Kidney capillary endothelial cell (primary cell): ENCODE results near the gene GEMIN8.
A peak's percentile ranks its signal among the peaks of the same experiment; 100 is the strongest.

Source experiments
- DNase-seq: peaks from one replicate; pipeline ENCODE4 v3.0.0-alpha.2; 2018; ENCODE audit warnings: low spot score

GEMIN8 gene, protein sequence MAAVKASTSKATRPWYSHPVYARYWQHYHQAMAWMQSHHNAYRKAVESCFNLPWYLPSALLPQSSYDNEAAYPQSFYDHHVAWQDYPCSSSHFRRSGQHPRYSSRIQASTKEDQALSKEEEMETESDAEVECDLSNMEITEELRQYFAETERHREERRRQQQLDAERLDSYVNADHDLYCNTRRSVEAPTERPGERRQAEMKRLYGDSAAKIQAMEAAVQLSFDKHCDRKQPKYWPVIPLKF

DNA sequence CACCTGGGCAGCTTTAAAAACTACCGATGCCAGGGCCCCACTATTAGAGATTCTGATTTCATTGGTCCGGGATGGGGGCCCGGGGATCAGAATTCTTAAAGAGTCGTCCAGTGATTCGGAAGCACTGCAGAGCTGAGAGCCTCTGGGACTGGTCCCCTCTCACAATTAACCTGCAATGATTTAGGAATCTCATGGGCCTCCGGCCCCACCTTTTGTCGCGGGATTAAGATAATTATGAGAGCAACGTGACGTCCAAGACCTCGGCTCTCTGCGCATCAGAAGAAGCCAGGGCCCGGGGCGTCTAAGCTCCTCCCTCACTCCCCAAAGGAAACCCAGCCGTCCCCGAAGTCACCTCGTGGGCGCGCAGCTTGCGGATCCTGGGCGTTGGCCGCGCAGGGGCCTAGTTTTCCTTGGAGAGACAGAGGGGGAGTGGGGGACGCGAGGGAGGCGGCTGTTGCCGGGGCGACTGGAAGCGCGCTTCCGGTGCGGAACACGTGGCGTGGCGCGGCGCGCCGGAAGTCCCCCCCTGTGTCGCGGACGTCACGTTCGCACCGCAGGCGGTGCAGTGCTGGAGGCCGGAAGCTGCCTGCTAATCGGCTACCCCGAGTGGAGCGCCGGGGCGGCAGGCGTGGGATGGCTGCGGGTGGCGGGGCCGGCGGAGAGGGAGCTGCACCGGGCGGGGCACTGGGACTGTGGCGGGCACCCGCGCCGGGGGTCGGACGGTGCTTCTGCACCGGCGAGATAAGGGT is at the start of gene GEMIN8:
GEMIN8 (minus strand) TSS at position 468 of the 749 bp plus-strand sequence. CDS start 8,414 bp downstream, outside the sequence.
- peak; percentile 66 for DNase-seq

DNA sequence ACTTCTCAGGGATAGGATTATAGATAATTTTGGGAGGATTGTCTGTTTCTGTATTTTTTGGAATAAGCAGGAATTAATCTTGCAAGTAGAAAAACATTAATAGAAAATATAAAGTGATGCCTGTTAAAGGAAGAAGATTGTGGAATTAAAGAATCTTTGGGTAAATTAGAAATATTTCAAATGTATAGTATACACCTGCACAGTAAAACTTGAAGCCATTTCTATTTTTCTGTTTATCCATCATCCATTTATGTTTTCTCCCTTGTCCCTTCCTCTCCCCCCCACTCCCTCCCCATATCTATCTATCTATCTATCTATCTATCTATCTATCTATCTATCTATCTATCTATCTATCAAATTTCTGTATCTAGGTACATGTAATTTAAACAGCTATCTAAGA is 46.9 kb upstream of the GEMIN8 start:
- no peak for DNase-seq

DNA sequence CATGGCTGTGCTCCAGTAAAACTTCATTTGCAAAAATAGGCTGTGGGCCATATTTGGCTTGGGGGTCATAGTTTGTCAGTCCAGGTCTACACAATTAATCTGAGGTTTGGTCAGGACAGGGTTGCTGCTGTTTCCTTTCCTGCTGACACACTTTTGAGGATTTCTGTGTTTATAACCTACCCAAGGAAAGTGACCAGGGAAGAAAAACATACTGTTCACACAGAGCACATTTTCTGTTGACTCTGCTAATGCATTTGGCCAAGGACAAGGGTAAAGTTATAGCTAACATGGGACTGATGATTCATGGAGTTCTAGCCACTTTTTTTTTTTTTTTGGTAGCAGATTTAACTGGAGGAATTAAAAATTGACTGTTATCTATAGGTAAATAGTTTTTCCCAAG is 43.9 kb upstream of the GEMIN8 start:
- no peak for DNase-seq

DNA sequence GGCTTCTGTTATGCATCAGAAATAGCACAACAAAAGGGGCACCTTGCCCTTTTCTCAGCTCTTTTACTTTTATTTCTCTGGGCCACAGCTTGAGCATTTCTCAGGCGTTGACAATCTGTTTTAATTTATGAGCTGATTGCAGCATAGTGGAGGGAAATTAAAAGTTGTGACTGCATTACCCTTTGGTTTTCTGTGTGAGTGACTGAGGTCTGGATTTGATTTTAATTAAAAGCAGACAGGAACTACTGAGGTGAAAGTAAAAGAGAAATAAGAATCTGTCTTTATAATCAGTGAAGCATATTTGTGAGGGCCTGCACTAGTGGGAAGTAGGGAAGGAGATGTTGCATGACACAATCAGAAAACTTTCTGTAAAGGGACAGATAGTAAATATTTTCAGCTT is 43.4 kb upstream of the GEMIN8 start:
- no peak for DNase-seq

DNA sequence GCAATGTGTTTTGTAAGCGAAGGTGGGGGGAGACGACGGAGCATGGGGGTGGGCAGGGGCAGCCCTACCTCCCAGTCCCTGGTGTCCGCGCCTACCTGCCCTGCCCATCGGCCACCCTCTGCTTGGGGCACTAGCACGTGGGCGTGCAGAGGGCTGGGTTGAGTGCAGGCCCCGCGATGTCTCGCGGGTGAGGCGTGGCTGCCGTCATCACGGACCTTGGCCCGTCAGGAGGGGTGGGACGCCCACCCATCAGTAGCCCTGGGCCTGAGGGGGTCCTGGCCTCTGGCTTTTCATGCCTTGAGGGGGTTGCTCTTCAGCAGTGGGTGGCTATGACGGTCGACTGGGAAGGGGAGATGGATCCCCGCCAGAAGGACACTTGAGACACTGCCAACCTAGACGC is 36.1 kb upstream of the GEMIN8 start:
- no peak for DNase-seq

DNA sequence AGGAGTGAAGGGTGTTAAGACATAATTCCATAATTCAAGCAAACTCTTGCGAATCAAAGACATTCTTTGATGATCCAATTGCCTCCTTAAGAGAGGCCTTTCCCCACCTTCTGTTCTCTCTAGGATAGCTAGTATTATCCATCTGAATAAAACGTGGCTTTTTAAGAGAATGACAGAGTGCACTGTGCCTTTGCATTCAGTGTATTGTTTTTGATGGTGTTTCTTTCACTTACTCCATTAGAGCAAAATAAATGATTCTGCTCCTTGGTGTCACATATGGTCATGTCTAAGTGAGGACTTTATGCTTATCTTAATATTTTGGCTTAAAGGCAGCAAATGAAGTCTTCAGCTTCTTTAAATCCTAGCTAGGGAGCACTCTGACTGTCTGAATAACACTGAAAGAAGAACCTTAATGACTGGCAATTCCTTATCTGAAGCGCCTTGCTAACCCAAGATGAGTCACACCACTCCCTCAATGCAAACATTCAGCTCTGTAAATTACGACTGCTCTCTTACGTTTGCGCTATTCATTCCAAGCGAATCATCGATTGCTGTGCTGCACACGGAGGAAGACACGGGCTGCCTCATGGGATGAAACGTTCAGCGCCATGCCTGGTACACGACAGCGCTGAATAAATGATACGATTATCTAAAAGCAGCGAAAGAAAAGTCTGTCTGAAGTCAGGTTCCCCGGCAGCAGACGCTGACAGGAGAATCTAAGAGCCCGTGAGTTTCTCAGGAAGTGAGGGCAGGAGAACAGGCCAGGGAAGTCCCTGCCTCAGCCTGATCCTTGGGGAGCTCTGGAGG is 35.1 kb upstream of the GEMIN8 start:
- DNase-seq: no peak

DNA sequence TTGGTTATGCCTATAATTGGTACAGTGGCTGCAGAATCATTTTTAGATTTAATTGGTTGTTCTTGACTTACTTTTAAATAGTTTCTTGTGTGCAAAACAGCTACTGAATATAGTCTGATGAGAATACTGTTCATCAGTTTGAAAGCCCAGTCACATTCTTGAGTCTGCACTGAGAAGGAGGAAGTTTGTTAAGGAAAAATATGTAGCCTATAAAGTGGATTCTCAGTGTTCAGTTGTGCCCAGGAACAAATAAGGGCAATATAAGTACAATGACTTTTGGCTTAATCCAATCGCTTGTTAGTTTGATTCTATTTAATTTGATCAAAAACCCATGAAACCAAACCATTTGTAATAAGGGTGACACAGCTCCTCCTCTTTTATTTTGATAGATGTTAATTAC is 32.8 kb upstream of the GEMIN8 start:
- no peak for DNase-seq

DNA sequence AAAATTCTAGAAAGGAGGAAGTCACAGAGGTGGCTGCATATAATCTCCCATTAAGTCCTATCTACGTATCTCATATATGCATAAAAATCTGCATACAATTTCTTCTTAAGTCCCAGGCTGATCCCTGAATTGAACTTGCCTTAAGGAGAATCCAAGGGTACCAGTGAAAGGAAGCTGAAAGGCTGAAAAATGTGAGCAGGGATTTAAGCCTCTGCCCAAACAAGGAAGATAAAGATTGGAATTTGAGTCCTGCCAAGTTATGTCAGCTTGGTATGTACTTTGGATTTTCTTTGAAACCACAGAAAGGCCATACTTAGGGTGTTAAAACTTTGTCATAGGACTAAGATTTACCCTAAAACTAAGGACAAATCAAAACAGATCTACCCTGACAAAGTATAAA is 26.5 kb upstream of the GEMIN8 start:
- no peak for DNase-seq

DNA sequence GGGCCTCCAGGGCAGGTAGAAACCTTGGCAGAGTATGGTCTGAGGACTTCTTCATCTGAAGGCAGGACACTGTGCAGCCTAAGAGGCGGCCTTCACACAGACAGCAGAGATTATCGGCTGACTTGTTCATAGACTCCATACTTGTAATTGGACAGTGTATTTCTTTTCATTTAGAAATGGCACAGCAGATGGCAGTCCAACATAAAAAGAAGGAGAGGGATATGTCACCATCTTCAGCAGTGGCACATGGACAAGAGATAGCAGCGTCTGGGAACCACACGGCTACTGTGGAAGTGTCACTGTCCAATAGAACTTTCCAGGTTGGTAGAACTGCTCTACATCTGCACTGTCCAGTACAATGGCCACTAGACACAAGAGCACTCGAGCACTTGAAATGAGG is 21.7 kb upstream of the GEMIN8 start:
- DNase-seq: no peak

DNA sequence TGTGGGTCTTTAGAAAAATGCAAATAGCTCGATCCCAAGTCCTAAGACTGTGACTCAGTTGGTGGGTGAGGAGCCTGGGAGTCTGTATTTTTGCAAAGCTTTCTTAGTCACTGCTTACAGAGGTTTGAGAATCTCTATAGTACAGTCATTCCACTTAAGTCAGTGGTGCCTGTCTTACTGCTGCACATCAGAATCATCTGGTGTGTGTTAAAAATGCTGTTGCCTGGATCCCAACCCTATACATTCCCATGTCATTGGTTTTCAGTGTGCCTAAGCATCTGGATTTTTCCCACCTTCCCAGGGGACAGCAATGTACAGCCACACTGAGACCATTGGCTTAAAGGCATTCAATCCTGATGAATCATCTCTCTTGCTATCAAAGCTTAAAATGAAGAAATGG is 21.0 kb upstream of the GEMIN8 start:
- no peak for DNase-seq

DNA sequence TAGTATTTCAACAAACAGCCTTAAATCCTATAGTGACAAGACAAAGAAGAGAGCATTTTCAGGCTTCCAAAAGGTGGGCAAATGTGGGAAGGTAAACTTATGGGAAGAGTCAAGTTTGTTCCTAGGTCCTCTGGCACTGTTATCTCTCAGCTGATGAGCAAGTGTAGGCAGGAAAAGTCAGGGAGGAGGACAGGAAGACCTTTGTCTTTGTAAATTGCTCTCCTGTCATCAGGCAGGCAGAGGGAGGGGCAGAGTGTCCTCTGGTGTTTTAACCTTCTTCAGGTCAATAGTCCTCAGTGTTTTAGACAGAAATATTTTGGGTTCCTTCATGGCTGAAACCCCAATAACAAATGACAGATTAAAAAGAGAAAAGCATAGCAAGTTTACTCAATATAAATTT is 13.5 kb upstream of the GEMIN8 start:
- DNase-seq: no peak

DNA sequence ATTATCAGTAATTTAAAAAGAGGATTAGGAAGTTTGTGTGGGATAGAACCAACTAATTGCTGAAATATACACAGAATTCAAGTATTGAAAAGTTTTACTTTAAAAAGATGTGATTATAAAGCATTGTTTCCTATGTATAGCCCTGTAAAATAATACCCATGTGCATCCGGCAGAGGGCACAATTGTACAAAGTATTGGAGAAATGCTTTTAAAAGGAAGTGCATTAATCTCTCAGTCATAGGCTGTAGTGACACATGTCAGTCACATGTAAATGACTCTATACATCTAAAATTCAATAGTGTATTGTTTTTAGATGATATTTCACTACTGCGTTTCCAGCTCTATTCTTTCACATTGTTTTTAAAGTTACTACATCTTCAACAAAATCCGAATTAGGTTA is 9.7 kb upstream of the GEMIN8 start:
- peak; percentile 59 for DNase-seq

DNA sequence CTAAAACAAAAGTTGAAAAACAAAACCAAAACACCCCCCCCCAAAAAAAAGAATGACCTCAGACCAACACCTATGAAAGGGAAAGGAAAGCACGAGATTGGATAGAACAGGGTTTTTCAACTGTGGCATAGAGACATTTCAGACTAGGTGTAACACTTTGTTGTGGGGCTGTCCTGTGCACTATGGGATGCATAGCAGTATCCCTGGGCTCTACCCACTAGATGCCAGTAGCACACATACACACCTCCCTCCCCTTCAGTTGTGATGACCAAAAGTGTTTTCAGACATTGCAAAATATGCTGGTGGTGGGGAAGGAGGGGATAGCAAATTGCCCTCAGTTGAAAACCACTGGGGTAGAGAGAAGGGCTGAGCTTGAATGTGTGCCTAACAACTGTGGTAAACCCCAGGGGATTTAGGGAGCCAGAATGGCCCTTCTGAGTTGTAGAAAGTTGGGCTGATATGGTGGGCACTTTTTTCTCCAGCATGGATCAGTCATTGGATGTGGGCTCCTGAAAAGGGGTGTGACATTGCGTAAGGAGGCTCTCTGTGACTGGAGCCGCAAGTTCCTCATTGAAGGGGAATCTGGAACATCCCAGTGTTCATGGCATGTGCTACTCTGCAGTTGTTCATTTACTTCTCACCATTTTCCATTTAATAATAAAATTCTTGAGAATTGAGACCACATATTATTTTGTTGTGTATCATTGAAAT is 8.8 kb upstream of the GEMIN8 start:
- no peak for DNase-seq

DNA sequence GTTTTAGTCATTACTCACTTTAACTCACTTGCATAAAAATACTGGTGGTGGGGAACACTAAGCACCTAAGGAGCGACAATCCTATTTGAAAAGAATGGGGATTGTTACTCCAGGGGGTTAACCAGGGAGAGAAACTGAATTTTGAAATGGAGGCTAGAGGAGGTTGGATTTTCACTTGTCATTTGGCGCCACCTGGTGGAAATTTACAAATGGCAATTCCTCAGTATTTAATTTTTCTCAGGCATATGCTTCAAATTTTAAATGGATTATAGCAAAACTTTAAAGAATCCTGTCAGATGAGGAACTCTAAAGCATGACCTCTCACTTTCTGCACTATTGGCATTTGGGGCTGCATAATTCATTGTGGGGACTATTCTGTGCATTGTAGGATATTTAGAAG is 2.7 kb upstream of the GEMIN8 start:
- peak; percentile 62 for DNase-seq

DNA sequence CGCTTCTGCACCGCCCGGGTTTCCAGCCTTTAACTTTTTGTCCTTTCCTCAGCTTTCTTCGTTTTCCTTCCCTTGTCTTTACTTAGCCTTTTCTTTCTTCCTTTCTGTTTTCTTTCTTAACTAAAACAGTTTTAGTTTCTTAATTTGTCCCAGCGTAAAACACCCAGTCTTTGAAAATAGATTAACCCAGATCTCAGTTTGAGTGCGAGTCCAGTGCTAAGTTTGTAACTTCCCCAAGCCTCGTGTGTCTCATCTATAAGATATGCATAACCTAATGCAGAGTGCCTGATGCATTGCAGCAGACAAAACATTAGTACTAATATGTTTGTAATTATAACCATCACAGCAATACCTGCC is 460 bp upstream of the GEMIN8 start:
- no peak for DNase-seq

DNA sequence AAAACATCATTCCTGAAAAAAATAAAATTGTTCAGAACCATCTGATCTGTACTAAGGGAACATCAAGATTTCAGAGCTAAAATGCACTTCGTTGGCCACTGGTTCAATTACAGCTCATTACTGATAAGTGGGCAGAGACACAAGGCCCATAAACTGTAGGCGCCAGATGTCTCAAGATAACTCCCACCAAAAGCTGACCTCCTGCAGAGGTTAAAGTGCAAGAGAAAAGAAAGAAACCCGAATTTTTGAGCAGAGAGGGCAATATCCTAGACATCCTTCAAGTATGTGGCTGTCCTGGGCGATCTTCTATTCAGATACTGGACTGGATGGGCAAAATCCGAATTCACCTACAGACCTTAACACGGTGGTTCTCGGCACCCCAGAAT is 660 bp downstream of the GEMIN8 start:
- no peak for DNase-seq

DNA sequence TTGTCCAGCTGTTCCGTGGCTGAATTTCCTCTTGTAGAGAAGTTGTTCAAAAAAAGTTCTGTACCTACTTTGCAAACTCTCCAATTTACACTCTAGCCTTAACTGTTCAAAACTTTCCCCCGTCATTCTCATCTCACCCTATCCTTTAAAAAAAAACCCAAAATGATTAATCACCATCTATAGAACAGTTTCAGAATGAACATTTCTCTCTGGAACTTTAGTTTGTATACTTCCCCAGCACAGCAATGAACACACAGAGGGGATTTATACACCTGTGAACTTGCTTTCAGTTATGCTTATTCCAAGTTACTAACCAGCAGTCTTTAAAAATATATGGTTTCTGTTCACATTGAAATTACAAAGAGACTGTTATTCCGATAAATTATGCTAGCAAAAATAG is 1.2 kb downstream of the GEMIN8 start:
- no peak for DNase-seq

DNA sequence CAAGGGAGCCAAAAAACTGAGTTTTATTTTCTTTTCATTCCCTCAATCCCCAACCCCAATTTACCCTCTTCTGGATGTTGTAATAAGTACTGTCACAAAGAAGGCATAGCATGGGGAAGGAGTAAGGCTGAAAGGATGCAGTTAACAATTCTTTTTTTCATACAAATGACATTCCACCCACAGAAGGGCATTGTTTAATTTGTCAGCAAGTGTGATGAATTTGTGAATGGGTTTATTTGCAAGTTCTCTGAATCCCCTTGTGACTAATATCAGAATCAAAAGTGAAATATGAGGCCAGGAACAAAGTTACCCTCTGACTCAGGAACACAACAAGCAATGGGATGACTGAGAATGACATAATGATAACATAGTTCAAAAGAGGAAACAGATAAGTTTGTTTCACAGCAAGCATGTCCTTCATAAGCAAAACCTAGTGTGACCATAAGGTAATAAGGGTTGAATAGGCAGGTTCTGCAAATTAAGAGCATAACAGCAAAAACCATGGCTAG is 2.1 kb downstream of the GEMIN8 start:
- DNase-seq: peak; percentile 70

DNA sequence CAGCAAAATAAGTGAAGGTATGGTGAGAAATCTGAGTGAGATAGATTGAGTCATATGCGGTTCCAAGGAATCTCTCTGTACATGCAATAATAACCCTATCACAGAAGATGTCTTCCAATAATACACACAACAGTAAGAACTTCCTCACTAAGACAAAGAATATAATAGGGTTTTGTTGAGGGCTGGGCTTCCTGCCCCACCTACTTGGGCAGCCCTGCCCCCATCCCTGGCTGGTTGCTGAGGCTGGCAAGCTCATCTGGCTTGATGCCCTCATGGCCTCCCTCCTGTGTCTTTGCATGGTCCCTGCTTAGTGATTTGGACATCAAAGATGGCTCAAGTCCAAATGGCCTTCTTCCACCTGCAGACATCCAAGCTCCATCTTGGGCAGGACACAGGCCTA is 2.7 kb downstream of the GEMIN8 start:
- DNase-seq: no peak

DNA sequence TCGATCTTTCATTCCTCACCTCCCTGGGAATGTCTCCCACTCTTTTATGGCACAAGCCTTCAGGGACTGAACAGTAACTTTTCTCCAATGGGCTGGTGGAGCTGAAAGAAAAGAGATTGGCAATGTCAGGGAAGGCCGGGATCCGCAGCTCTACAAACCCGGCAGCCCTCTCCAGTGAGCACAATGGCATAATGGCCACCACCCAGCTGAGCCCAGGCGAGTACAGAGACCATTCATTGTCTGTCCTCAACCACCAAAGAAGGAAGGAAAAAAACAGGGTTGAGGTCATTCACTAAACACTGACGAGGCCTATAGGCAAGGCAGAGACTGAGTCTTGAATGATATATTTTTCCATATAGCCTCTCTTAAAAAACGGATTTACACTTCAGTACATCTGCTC is 3.6 kb downstream of the GEMIN8 start:
- no peak for DNase-seq

DNA sequence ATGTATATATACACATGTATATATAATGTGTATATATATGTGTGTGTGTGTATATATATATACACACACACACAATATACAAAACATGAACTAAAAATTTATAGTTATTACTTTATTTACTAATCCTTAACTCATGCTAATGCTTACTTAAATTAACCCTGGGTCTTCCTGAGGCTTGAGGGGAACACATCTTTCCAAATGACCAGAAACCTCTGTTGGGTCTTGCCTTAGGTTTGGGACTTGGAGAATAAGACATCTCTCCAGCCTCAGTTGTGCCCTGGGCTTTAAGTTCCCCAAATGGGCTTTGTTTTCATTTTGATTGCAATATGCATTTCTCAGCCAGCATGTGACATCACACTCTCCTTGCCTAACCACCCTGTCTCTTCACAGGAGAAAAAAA is 7.7 kb downstream of the GEMIN8 start:
- no peak for DNase-seq

DNA sequence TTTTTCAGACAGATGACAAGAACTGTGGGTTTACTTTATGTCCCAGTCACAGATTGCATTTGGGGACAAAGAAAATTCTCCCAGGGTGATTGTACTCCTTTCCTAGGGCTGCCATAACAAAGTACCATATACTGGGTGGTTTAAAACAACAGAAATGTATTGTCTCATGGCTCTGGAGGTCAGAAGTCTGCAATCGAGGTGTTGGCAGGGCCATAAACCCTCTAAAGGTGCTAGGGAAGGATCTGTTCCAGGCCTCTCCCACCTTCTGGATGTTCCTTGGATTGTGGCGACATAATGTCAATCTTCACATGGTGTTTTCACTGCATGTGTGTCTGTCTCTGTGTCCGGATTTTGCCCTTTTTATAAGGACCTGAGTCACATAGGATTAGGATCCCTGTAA is 12.3 kb downstream of the GEMIN8 start:
- no peak for DNase-seq
